Femur (tissue), 1 donor: ENCODE data around the gene CHPF.

ENCODE experiments used
- DNase-seq: peaks from one replicate; pipeline ENCODE4 v3.0.0-alpha.2; 2017

Gene CHPF

DNA sequence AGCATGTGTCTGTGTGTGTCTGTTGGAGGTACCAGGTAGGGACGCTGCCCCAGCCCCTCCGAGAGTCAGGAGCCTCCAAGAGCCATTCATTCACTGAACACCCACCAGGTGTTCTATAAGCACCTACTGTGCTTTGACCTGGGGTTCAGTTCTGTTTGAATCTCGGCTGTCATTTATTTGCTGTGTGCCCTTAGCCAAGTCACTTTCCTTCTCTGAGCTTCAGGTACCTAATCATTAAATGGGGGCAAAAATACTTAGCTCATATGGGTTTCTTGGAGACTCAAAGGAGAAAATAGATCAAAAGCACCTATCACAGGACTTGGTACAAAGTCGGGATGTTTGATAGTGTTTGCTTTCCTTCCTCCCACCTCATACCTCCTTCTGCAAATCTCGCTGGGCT lies 16.1 kb downstream of the CHPF start:
- no peak for DNase-seq

- no peak for DNase-seq
Observed at GRCh38 chr2:219527076-219527394, 16.6 kb downstream of the CHPF start.

- DNase-seq = no peak
Observed at GRCh38 chr2:219526320-219527075, 17.1 kb downstream of the CHPF start.

DNA sequence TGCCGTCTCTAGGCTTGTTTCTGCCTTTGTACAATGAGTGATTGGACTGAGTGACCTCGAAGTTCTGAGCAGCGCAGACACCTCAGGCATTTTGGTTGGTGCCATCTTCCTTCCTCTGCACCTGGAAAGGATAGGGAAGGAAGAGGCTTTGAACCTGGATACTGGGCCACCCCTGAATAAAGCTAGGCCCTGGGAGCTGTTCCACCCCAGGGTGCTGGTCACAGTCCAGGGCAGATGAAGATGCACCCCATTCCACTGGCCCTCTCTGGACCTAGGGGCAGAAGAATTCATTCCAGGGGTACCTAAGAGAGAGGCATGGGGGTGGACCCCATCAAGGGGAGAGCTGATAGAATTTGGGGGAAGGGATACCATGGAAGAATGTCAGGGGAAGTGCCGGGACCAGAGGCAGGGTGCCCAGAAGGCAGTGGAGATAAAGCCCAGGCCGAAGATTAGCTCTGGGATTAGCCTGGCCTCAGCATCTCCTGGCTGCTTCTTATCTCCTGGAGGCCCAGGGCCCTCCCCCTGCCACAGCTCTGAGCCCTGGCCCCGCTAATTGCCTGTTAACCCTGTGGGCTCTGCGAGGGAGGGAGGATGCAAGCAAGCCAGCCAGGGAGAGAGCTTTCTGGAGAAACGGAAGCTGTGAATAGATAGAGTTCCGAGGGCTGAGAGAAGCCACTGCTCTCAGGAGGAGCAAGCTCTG lies 17.9 kb downstream of the CHPF start:
- no peak for DNase-seq

DNA sequence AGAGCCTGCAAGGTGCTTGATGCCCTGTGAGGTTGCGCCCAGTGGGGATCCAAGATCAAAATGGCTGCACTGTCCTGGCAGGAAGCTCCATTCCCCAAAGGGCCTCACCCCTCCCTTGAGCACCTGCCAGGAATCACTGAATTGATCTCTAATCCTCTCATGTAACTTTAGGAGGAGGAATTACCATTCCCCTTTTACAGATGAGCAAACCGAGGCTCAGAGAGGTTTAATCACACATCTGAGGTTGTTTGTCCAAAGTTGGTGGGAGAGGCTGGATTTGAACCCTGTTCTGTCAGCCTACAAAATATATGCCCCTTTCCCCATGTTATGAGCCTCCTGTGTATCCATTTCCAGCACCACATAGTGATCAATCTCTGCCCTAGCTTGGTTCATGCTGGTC lies 18.8 kb downstream of the CHPF start:
- no peak for DNase-seq

GRCh38 chr2:219523031-219523671 lies 20.5 kb downstream of the CHPF start:
- DNase-seq = no peak

DNA sequence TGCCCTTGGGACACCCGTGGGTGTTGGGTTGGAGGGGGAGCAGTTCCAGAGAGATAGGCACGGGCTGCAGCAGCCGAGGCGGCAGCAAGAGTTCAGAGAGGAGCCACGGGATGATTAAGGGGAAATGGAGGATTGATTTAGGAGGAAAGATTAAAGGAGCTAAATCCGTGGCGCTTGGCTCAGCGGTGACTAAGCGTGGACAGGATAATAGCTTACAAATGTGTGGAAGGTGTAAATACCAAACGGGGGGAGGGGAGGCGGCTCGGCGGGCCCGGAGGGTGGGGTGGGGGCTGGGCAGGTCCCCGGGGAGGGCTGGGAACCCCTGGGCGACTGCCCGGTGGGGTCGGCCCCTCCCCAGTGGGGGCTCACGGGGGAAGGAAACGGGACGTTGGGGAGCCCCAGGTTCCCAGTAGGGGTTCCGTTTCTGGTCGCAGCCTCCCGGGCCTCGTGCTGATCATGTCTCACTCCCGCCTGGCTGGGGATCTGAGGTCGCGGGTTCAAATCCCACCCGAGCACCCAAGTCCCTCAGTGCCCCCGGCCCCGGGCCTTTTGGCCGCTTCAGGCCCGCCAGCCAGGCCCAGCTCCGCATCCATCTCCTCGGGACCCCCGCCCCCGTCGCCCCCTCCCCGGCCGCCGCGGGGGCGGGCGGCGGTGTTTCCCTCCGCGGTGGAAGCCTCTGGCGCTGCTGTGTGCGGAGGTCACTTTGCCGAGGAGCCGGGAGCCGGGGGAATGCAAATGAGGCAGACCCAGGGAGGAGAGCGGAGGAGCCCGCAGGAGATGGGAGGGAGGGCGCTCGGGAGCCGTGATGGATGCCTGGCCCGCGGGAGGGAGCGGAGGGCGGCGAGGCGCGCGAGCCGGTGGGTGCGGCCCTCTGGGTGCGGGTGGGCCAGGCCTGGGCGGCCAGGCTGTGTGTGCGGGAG lies 21.2 kb downstream of the CHPF start:
- no peak for DNase-seq

DNA sequence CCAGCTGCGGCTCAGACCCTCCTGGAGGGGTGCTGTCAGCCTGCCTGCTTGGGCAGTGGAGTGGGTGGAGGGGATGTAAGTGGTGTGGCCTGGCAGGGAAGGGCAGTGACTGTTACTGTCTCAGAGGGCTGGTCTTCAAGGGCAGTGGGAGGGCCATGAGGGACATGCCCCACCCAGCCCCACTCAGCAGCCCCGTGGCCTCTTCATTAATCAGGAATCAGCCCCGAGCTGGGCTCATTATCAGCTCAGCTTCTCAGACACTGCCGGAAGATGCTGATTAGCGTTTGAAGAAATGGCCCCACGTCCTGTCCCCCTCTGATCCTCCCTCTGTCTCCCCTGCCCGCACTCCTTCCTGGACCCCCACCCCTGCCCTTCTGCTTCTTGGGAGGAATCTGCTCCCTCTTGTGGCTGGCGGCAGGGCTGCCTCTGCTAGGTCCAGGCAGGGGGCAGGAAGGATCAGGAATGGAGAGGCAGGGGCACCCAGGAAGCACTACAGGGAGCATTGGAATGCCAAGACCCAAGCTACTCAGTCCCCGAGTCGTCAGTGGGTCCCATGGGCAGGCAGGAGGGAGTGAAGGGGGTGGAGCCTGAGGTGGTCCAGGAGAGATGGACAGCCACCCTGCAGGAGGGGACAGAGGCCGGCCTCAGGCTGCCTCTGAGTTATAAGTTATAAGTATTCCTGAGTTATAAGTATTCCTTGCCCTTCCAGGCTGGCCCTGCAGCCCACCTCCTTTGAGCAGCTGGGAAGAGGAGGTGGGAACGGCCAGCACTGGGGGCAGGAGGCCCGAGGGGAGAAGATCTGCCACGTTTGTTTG lies 22.3 kb downstream of the CHPF start:
- DNase-seq = no peak

DNA sequence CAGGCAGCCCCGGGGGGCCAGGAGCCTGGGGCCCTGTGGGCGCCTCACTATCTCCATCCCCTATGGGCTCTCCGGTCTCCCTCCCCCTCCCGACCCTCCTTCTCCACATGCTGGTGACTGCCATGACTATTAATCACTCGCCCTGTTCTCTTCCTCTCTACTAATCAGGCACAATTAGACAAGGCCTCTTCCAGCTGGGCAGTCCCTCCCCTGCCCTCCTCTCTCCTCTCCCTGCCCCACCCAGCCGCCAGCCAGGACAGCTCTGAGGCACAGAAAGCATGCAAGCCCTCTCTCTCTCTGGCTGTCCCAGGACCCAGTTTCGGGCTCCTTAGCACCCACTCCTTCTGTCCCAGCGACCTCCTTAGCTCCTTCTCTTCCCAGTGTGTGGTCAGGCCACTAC lies 23.5 kb downstream of the CHPF start:
- no peak for DNase-seq

DNA sequence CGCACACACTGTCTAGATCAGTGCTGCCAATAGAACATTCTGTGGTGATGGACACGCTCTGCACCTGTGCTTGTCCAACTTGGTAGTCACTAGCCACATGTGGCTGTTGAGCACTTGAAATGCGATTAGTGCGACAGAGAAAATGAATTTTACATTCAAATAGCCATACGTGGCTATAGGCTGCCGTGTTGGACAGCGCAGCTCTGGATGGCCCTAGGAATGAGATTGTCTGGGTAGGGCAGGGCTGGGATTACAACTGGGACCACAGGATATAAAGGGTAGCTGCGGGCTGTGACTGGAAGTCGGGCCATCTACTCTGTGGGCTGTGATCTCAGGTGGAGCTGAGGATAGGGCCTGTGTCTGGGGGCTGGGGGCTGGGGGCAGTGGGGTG lies 24.1 kb downstream of the CHPF start:
- DNase-seq = no peak

DNA sequence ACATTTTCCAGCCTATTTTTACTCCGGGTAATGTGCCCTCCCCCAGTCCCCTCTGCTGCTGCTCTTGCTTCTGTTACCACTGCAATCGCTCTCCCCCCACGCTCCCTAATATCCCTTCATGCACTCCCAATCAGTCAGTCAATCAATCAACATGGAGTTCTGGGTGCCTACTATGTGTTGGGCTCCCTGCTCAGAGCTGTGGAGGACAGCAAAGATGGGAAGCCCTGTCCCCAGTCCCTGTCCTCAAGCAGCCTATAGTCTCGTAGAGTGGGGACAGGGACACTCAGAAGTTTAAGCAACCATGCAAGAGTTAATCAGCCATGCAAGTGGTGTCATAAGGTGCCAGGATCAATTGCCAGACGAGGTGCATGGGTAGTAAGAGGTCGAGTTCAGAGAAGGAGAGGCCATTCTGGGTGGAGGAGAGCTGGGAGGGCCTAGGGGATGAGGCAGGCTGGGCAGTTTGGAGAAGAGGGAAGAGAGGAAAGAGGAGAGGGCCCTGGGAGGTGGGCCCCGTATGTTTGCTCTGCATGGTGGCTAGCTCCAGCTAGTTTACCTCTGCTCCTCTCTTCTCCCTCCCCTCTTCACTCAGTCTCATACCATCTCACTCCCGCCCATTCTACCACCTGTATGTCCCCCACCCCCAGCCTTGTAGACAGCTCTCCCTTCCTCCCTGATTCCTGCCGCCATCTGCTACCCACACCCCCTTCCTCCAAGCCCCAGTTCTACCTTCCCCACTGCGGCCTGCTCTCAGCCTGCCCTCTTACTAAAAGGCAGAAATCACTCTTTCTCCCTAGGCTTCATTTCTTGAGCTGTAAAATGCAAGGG lies 25.4 kb downstream of the CHPF start:
- no peak for DNase-seq

- DNase-seq = no peak
Observed at GRCh38 chr2:219516888-219517287, 26.7 kb downstream of the CHPF start.

DNA sequence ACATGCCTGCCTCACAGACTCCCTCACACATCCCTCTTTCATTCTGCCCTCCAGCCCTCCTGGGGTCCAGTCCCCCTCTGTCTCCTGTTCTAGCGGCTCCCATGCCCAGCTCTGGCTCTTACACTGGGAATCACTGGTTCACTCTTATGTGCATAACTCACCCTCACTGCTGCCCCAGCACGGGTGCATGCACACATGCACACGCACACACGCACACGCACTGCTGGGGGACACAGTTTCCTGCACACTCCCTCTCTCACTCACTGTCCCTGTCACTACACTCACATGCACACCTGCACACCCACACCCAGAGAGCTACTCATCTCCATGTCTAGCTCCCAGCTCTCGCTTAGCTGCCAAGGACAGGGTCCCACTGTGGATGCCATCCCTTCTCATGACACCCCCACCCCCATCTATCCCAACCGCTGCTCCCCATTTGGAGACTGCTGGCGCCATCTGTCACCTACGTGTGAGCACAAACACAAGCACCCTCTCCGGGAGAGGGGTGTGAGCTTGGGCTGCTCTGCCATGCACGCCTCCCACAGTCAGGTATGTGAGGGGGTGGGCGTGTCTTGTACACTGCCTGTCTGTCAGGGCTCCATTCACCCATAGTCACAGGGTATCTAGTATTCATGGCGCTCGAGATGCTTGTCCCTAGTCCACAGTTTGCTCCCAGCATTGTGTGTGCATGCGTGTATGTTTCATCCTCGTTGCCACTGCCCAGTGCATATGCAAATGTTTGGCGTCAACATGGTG lies 27.6 kb downstream of the CHPF start:
- no peak for DNase-seq

DNA sequence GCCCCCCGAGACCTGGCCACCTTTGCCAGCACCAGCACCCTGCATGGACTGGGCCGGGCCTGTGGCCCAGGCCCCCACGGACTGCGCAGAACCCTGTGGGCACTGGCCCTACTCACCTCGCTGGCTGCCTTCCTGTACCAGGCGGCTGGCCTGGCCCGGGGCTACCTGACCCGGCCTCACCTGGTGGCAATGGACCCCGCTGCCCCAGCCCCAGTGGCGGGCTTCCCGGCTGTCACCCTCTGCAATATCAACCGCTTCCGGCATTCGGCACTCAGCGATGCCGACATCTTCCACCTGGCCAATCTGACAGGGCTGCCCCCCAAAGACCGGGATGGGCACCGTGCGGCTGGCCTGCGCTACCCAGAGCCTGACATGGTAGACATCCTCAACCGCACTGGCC lies 28.8 kb downstream of the CHPF start:
- DNase-seq = no peak

DNA sequence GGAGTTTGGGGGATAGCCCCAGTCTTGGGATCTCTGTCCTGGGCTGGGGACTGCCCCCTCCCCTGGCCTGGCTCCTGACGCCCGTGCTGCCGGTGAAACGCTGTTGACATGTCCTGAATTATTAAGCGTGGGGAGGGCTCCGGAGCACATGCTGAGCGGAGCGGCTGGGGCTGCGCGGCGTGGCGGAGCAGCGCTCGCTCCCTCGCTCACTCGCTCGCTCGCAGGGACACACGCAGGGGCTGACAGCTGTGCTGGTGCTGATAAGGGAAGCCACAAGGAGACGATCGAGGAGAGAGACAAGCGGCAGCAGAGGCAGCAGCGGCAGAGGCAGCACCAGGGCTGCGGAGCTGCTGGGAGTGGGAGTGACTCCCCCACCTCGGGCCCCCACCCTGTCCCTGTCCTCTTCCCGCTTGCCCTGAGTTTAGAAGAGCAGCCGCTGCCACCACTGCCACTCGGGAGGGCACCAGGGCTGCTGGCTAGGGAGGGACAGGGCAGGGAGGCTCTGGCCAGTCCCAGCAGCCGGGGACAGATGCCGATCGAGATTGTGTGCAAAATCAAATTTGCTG lies 29.3 kb downstream of the CHPF start, which contains the start of gene ASIC4:
TSS of gene ASIC4 (plus strand) at position 287 of the 566 bp plus-strand sequence. CDS start at position 530, 243 bp downstream.
- DNase-seq = no peak

DNA sequence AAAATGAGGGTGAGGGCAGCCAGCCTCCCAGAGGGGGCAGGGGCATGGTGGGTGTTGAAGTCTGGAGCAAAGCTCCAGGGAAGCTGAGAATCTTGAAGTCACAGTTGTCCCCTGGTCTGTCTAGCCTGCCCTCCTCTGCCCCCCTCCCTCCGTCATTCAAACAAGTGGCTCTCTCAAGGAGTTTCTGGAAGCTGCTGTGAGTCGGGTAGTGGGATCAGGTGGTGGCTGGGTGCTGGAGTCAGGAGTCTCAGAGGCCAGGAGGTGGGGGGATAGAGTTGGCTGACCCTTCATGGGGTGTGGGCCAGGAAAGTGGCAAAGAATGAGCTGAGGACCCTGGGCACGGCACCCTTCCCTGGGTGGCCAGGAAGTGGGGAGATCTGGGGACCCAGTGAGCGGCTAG lies 29.8 kb downstream of the CHPF start:
- DNase-seq = no peak

DNA sequence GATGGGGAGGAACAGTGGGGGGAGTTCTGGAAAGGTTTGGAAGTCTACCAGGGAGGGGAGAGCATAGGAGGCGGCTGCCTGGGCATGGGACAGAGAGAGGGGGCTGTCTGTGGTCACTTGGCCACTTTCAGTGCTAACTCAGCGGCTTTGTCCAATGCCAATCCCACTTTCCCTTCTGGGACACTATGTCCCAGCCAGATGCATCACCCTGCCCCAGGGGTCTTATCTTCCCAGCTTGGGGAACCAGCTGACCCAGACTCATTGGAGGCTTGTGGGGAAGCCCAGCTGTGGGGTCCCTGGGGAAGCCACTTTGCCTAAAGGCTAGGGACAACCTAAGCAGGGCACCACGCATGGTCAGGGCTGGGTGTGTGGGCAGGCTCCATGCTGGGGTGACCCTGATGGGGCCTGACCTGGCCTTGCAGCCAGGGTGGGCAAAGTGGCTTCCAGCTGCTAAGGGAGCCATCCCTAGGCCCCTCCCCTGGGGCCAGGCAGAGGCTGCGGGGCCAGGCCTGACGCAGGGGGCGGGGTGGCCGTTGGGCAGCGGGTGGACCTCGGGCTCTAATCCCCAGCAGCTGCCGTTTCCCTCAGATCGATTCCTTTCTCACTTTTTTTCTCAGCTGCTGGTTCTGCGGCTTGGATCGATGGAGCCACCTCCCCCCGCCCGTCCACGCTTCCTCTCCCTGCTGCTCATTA lies 30.9 kb downstream of the CHPF start:
- no peak for DNase-seq

GRCh38 chr2:219511547-219512325 lies 31.9 kb downstream of the CHPF start:
- DNase-seq = no peak
